ENCODE data around the gene SEC22A. TPM values are rescaled to one million over a fixed set of nuclear protein-coding genes. Genes with fewer than 3 reads are reported as not detected.

Gene SEC22A
- total and polyA plus RNA-seq, 2 of the 8 experiments (the other 6 are each of a cell fraction or from before 2014, with no cell fraction given) = 10.6 to 17.1 TPM

GRCh38 chr3:123290107-123290930, 88.6 kb downstream of the SEC22A start (continued):
- TF ChIP-seq SAP30 (IDR thresholded peaks at IDR 0.05; ENCODE audit: insufficient read depth, insufficient replicate concordance, low read length) (no peak), JUND (IDR thresholded peaks at IDR 0.05; ENCODE audit: low read length) (no peak), BCL11A (IDR thresholded peaks at IDR 0.05; ENCODE audit: low read depth in 2 of 2, low read length in 2 of 2) (no peak), TBP (IDR thresholded peaks at IDR 0.05; ENCODE audit: low read depth, low read length) (no peak), EGR1 (IDR thresholded peaks at IDR 0.05; ENCODE audit: borderline replicate concordance, low read depth, low read length) (no peak), EP300 (IDR thresholded peaks at IDR 0.05; ENCODE audit: borderline replicate concordance in 1 of 2, low read depth in 2 of 2, low read length in 2 of 2) (no peak), RAD21 (IDR thresholded peaks at IDR 0.05 in 1 of 2, conservative IDR thresholded peaks at IDR 0.05 in 1 of 2; ENCODE audit: low read depth in 2 of 2, low read length in 2 of 2) (no peak)
